GM19193 (cell line): ENCODE results near the gene PDSS2.

Source experiments
- POLR2A ChIP-seq: IDR thresholded peaks from 4 replicates; pipeline ENCODE4 v1.6.1; 2011; ENCODE audit not compliant: insufficient read depth, insufficient read length; ENCODE audit errors: extremely low read depth

The PDSS2 gene

DNA sequence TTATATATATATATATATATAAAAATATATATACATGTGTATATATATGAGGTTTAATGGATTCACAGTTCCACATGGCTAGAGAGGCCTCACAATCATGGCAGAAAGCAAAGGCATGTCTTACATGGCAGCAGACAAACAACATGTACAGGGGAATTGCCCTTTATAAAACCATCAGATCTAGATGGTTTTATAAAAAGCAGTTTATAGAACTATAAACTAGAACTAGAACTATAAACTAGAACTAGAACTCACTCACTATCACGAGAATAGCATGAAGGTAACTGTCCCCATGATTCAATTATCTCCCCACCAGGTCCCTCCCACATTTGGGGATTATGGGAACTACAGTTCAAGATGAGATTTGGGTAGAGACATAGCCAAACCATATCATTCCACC lies 56.8 kb downstream of the PDSS2 start:
- no peak for TF ChIP-seq POLR2A

DNA sequence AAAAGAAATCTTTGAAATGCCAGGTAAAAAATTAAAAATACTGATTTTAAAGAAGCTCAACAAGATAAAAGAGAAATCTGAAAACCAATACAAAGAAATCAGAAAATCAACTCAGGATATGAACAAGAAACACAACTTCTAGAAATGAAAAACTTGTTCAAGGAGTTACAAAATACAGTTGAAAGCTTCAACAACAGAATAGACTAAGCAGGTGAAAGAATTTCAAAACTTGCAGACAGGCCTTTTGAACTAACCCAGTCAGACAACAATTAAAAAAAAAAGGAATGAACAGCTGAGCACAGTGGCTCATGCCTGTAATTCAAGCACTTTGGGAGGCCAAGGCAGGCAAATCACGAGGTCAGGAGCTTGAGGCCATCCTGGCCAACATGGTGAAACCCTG lies 57.8 kb downstream of the PDSS2 start:
- TF ChIP-seq POLR2A = no peak

DNA sequence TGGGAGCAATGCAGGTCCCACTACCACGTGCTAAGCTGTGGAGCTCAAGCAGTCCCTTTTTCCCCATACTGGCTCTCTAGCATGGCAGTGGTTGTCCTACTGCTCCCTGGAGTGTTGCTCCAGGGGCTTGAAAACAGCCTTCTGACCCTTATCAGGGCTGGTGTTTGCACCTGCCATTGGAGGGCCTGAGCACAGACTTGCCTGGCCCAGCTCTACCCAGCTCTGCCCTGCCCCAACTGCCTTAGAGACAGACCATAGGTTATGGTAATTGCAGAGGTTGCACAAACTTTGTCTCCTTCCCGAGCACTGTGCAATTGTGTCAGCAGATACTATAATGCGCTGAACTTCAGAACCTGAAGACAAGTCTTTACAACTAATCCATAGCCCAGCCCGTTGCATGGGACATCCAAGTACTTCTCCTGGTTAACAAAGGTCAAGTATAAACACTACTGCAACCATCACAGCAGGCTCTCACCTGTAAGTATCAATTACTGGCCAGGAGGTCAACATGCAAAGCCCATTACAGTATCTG lies 58.7 kb downstream of the PDSS2 start:
- TF ChIP-seq POLR2A = no peak

DNA sequence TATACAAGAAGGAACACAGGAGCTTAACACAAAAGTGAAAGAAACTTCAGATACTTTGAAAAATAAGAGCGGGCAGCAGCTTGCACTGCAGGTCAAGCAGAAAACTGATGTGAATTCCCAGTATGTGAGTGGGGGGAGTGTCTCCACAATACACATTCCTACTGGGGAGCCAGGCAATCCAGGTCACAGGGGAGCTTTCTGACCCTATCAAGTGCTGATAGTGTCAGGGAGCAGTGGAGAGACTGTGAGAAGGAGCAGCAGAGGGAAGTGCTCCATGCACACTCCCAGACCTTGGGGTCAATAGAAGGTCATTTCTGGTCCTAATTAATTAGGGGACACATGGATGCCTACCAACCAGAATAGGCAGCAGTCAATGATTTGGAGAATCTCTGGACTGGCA lies 59.4 kb downstream of the PDSS2 start:
- no peak for TF ChIP-seq POLR2A

GRCh38 chr6:107398001-107398400 lies 61.4 kb downstream of the PDSS2 start:
- TF ChIP-seq POLR2A = no peak

- TF ChIP-seq POLR2A = no peak
Measured at GRCh38 chr6:107396211-107396610, 63.2 kb downstream of the PDSS2 start.

DNA sequence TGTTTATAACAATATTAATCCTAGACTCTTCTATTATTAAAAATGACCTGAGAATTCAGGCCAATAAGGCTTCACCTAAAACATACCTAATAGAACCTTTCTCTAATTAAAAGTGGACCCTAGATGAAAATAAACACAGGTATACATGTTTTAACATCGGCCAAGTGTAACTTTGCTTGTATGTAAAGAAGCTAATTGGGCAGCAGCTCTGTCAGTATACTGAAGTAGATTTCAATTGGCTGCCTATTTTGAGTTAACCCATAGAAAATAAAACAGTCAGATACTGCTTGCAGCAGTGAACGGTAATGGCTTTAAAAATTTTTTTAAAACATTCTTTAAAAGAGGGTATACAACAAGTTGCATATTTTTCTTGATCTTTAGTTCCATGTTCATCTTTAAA lies 67.3 kb downstream of the PDSS2 start:
- no peak for TF ChIP-seq POLR2A

GRCh38 chr6:107390685-107391435 lies 68.5 kb downstream of the PDSS2 start:
- no peak for TF ChIP-seq POLR2A

DNA sequence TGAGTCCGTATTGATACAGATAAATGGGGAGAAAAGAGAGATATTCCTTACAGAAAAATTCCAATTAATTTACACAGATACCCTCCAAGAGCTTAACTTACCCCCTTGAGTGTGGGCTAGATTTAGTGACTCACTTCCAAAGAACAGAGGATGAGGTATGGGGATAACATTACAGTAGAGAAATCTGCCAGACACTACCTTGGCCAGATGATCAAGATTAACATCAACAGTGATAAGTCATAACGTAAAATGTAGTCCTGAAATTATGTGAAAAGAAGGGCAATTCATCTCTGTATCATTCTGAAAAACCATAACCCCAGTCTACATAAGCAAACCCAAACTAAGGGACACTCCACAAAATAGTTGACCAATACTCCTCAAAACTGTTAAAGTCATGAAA lies 69.3 kb downstream of the PDSS2 start:
- TF ChIP-seq POLR2A = no peak

DNA sequence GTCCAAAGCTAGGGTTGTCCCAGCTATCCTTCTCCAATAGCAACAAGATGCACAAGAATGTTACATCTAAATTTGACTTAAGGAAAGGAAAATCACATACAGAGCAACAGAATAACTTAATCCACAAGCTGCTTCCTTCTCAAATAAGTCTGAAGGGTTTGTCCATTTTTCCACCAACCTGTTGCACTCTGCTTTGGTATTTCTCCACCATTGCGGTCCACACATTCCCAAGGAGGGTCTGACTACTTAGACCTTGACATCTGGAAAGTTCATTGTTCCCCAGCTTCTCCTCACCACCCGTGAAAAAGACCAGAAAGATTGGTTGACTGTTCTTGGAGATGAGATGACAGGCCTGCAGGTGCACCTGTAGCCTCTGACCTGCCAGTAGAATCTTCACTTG lies 72.5 kb downstream of the PDSS2 start:
- no peak for TF ChIP-seq POLR2A

DNA sequence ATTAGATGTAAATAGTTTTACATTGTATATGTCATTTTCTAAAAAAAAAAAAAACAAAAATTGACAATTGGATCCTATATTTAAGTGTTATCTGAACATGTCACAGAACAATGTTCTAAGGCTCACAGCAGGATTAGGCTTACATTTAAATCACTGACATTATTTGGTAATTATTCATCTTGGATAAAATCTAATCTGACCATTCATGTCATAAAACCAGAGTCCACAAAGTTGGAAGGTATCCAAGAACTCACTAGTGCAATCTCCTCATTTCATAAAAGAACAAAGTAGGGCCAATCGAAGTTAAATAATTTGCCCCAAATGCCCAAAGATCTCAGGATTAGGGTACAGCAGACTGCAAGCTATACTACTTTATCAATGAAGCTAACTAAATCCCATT lies 73.0 kb downstream of the PDSS2 start:
- TF ChIP-seq POLR2A = no peak

- no peak for TF ChIP-seq POLR2A
Measured at GRCh38 chr6:107383705-107384104, 75.7 kb downstream of the PDSS2 start.

DNA sequence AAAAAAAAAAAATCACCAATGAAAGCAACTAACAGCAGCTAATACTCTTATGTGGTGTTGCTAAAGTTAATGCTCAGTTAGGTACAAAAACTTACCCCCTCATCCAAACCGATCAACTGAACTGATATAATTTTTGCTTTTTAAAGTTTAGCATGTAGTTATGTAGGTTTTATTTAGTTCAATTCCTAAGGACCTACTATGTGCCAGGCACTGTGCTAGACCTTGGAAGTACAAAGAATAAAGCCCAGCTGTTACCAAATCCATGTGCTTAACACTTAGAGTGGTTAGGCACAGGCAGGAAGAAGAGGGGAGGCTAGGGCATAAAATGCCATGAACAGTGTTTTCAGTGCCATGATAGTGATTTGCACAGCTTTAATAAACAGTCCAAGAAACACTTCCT lies 85.1 kb downstream of the PDSS2 start:
- no peak for TF ChIP-seq POLR2A

GRCh38 chr6:107369493-107369892 lies 89.9 kb downstream of the PDSS2 start:
- TF ChIP-seq POLR2A = no peak

- no peak for TF ChIP-seq POLR2A
Measured at GRCh38 chr6:107368471-107368870, 90.9 kb downstream of the PDSS2 start.

GRCh38 chr6:107361753-107362604 lies 97.4 kb downstream of the PDSS2 start:
- no peak for TF ChIP-seq POLR2A

GRCh38 chr6:107360476-107360875 lies 98.9 kb downstream of the PDSS2 start:
- TF ChIP-seq POLR2A = no peak

- TF ChIP-seq POLR2A = no peak
Measured at GRCh38 chr6:107357842-107358241, 101.5 kb downstream of the PDSS2 start.
